ENCODE results near the gene MCF2L2.

Gene MCF2L2

DNA sequence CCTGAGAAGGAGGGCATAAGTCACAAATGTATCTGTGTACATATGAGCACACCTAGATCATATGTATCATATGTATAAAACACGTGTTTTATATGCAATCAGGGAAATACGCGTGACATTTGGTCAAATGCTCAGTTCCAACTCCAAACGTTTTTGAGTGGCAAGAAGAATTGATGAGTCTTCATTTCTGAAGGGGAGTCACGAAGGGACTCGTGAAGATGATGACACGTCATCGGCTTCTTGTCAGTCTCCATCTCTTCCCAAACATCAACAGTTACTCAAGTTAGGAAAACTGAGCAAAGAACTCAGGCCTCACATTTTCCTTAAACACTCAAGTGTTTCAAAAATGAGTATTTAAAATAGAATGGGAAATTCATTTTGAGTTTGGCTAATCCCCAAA is 95.9 kb downstream of the MCF2L2 start:
- no peaks in the 10 kb centered on the region for H4K20me1 ChIP-seq (ENCODE audit: insufficient read depth)
- H2AFZ ChIP-seq (ENCODE audit: low read depth), result no peak overlapping the region
- H3K4me1 ChIP-seq (ENCODE audit: low read depth, poor library complexity, severe bottlenecking), result no peaks in the 10 kb centered on the region
- H3K79me2 ChIP-seq (ENCODE audit: insufficient read depth, low read depth), result no peaks in the 10 kb centered on the region
- TF ChIP-seq, protein P1, sequence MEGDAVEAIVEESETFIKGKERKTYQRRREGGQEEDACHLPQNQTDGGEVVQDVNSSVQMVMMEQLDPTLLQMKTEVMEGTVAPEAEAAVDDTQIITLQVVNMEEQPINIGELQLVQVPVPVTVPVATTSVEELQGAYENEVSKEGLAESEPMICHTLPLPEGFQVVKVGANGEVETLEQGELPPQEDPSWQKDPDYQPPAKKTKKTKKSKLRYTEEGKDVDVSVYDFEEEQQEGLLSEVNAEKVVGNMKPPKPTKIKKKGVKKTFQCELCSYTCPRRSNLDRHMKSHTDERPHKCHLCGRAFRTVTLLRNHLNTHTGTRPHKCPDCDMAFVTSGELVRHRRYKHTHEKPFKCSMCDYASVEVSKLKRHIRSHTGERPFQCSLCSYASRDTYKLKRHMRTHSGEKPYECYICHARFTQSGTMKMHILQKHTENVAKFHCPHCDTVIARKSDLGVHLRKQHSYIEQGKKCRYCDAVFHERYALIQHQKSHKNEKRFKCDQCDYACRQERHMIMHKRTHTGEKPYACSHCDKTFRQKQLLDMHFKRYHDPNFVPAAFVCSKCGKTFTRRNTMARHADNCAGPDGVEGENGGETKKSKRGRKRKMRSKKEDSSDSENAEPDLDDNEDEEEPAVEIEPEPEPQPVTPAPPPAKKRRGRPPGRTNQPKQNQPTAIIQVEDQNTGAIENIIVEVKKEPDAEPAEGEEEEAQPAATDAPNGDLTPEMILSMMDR (conservative IDR thresholded peaks at IDR 0.05; ENCODE audit: low read depth, low read length), result no peak
- H3K36me3 ChIP-seq (ENCODE audit: insufficient read depth), result no peaks in the 10 kb centered on the region
- no peak overlapping the region for H3K4me3 ChIP-seq (IDR thresholded peaks at IDR 0.05; ENCODE audit: insufficient read depth, low read depth, low read length)
- no peaks in the 10 kb centered on the region for H3K27me3 ChIP-seq (ENCODE audit: insufficient read depth, low read depth)
- H3K27ac ChIP-seq, result no peak overlapping the region
- H3K9ac ChIP-seq, result no peak overlapping the region
- H3K4me2 ChIP-seq, result no peak overlapping the region

DNA sequence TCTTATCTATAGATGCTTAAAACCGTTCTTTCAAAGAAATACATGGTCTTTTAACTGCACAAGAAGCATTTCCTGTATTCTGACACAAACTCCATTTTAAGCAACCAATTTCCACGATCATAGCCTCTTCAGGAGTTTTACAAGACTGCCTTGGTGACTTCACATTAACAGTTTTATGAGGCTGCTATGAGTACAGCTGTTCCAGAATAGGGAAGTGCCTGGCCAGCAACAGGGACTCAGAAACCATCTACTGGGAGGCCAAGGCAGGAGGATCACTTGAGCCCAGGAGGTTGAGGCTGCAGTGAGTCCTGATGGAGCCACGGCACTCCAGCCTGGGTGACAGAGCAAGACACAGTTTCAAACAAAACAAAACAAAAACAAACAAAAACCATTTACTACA is 96.9 kb downstream of the MCF2L2 start:
- TF ChIP-seq, protein P1 (conservative IDR thresholded peaks at IDR 0.05; ENCODE audit: low read depth, low read length), result no peak
- H3K79me2 ChIP-seq (ENCODE audit: insufficient read depth, low read depth), result no peaks in the 10 kb centered on the region
- H3K4me1 ChIP-seq (ENCODE audit: low read depth, poor library complexity, severe bottlenecking), result no peaks in the 10 kb centered on the region
- no peaks in the 10 kb centered on the region for H3K27me3 ChIP-seq (ENCODE audit: insufficient read depth, low read depth)
- H2AFZ ChIP-seq (ENCODE audit: low read depth), result no peak overlapping the region
- no peaks in the 10 kb centered on the region for H3K36me3 ChIP-seq (ENCODE audit: insufficient read depth)
- H3K27ac ChIP-seq, result no peak overlapping the region
- no peak overlapping the region for H3K4me3 ChIP-seq (IDR thresholded peaks at IDR 0.05; ENCODE audit: insufficient read depth, low read depth, low read length)
- no peaks in the 10 kb centered on the region for H4K20me1 ChIP-seq (ENCODE audit: insufficient read depth)
- H3K9ac ChIP-seq, result no peak overlapping the region
- H3K4me2 ChIP-seq, result no peak overlapping the region

DNA sequence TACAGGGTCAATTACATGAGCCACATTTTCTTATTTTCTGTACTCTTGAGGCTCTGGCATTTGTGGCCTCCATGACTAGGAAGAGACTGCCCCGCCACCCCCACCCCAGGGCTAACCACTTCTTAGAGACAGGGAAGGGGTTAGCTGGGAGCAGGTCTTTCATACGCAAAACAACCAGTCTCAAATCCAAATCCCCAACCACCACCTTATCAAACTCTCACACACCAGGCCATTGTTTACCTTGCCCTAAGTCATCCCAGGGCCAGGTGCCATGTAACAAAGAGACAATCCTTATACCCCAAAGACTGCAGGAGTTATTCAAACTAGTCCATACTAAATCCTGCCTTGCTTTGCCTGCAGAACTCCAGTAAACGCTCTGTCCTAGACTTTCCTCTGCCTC is 97.5 kb downstream of the MCF2L2 start:
- Histone ChIP-seq H3K27me3 (ENCODE audit: insufficient read depth, low read depth) (no peaks in the 10 kb centered on the region), H3K4me2 (no peak overlapping the region), H3K9ac (no peak overlapping the region), H2AFZ (ENCODE audit: low read depth) (no peak overlapping the region), H3K4me3 (IDR thresholded peaks at IDR 0.05; ENCODE audit: insufficient read depth, low read depth, low read length) (no peak overlapping the region), H3K79me2 (ENCODE audit: insufficient read depth, low read depth) (no peaks in the 10 kb centered on the region), H3K36me3 (ENCODE audit: insufficient read depth) (no peaks in the 10 kb centered on the region), H3K4me1 (ENCODE audit: low read depth, poor library complexity, severe bottlenecking) (no peaks in the 10 kb centered on the region), H3K27ac (no peak overlapping the region), H4K20me1 (ENCODE audit: insufficient read depth) (no peaks in the 10 kb centered on the region)
- TF ChIP-seq, protein P1 (conservative IDR thresholded peaks at IDR 0.05; ENCODE audit: low read depth, low read length), result no peak

DNA sequence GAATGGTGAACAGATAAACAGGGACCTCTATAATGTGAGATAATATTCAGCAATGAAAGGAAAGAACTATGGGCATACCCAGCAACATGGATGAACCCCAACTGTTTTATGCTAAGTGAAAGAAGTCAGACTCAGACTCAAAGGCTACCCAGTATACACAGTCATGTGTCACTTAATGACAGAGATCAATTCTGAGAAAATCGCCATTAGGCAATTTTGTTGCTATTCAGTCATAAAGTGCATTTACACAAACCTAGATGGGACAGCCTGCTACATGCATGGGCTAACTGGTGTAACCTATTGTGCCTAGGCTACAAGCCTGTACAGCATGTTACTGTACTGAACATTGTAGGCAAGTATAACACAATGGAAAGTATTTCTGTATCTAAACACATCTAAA is 98.9 kb downstream of the MCF2L2 start:
- Histone ChIP-seq H3K4me1 (ENCODE audit: low read depth, poor library complexity, severe bottlenecking) (no peaks in the 10 kb centered on the region), H3K36me3 (ENCODE audit: insufficient read depth) (no peaks in the 10 kb centered on the region), H3K79me2 (ENCODE audit: insufficient read depth, low read depth) (no peaks in the 10 kb centered on the region), H2AFZ (ENCODE audit: low read depth) (no peak overlapping the region), H3K27me3 (ENCODE audit: insufficient read depth, low read depth) (no peaks in the 10 kb centered on the region), H4K20me1 (ENCODE audit: insufficient read depth) (no peaks in the 10 kb centered on the region), H3K9ac (no peak overlapping the region), H3K27ac (no peak overlapping the region), H3K4me3 (IDR thresholded peaks at IDR 0.05; ENCODE audit: insufficient read depth, low read depth, low read length) (no peak overlapping the region), H3K4me2 (no peak overlapping the region)
- TF ChIP-seq, protein P1 (conservative IDR thresholded peaks at IDR 0.05; ENCODE audit: low read depth, low read length), result no peak

DNA sequence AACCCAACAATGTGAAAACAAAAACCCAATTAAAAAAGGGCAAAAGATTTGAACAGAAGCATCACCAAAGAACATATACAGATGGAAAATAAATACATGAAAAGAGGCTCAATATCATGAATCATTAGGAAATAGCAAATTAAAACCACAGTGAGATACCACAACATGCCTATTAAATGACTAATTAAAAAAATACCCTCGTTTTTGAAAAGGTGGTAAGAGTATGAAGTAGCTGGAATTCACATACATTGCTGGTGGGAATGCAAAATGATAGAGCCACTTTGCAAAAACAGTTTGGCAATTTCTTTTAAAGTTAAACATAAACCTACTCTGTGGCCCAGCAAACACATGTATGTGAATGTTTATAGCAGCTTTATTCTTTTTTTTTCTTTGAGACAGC is 99.6 kb downstream of the MCF2L2 start:
- H3K27ac ChIP-seq, result no peak overlapping the region
- no peak overlapping the region for H3K4me2 ChIP-seq
- no peak overlapping the region for H3K4me3 ChIP-seq (IDR thresholded peaks at IDR 0.05; ENCODE audit: insufficient read depth, low read depth, low read length)

More for the DNA sequence above, 99.6 kb downstream of the MCF2L2 start:
- H2AFZ ChIP-seq (ENCODE audit: low read depth), result no peak overlapping the region
- H3K4me1 ChIP-seq (ENCODE audit: low read depth, poor library complexity, severe bottlenecking), result no peaks in the 10 kb centered on the region
- TF ChIP-seq, protein P1 (conservative IDR thresholded peaks at IDR 0.05; ENCODE audit: low read depth, low read length), result no peak
- H3K27me3 ChIP-seq (ENCODE audit: insufficient read depth, low read depth), result no peaks in the 10 kb centered on the region
- H3K79me2 ChIP-seq (ENCODE audit: insufficient read depth, low read depth), result no peaks in the 10 kb centered on the region
- H3K36me3 ChIP-seq (ENCODE audit: insufficient read depth), result no peaks in the 10 kb centered on the region
- no peaks in the 10 kb centered on the region for H4K20me1 ChIP-seq (ENCODE audit: insufficient read depth)
- H3K9ac ChIP-seq, result no peak overlapping the region
